GM12872 (cell line): ENCODE data around the gene ATPAF2.

Experiments
- CTCF ChIP-seq: IDR thresholded peaks from 3 replicates; pipeline ENCODE4 v1.5.1; 2011; ENCODE audit warnings: low read depth, mild to moderate bottlenecking, low read length, moderate library complexity; ENCODE audit not compliant: insufficient read depth

ATPAF2 gene

DNA sequence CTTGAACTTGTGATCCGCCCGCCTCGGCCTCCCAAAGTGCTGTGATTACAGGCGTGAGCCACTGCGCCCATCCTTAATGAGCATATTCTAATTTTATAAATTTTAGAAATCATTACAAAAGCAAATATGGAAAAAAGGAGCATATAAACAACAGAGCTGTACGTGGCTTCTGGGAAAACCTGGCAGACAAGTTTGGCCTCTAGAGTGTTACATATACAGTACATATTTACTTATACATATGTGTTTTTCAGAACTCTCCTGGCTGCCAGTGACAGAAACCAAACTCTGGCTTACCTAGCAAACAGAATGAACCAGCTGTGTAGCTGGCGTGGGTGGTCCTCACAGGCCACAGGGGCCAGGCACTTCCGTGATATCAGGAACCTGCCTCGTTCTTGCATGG, 56.2 kb downstream of the ATPAF2 start:
- no peak for TF ChIP-seq CTCF

DNA sequence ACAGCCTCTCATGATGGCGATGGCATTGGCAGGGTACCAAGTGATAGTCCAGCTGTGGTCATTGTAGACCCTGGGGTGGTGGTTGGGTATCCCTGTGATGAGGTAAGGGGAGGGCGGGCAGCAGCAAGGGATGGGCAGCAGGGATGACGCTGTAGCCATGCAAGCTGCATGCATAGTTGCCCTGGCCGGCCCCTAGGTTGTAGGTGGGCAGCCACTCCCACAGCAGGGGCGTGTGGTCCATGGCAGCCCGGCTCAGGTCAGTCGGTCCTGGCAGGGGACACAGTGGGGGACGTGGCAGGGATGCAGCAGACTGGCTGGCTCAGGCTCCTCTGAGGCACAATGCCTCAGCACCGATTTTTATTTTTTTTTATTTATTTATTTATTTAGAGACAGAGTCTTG, 57.6 kb downstream of the ATPAF2 start:
- TF ChIP-seq CTCF = no peak

GRCh38 chr17:17979778-17980177, 59.2 kb downstream of the ATPAF2 start:
- TF ChIP-seq CTCF = no peak

DNA sequence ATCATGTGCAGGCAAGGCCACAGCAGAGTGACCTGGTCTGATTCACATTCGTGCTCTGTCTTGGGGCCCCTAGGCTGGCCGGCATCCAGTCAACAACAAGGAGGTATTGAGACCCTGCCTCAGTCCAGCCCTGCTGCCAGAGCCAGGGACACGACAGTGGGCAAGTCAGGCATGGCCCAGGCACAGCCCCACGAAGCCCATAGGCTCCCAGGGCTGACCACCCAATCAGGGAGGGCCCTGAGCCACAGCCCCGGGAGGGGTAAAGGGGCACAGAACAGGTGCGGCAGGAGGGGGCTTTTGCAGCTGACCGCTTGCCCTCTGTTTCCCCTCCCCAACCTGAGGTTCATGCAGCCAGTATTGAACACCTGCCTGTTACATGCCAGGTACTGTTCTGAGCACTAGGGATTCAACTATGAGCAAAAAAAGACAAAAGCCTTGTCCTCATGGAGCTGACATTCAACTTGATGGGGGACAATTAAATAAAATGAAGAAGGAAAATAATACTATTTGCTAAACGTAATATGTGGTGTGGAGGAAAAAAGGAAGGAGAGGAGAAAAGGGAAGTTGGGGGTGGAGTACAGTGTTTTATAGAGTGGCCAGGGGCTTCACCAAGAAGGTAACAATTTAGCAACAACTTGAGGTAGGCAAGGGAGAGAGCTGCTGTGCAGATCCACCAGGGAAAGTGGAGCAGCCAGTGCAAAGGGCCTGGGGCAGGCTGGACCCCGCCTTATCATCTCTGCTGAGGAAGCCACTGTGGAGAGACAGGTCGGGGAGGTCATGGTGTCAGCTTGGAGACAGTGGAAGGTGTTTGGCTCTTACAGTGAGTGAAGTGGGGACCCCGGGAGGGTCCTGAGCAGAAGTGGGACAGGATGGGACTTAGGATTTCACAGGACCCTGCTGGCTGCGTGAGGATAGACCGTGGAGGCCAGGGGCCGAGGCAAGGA, 60.2 kb downstream of the ATPAF2 start:
- no peak for TF ChIP-seq CTCF

- TF ChIP-seq CTCF = no peak
Measured at GRCh38 chr17:17976931-17977570, 61.9 kb downstream of the ATPAF2 start.

- TF ChIP-seq CTCF = no peak
Measured at GRCh38 chr17:17975436-17975835, 63.5 kb downstream of the ATPAF2 start.

DNA sequence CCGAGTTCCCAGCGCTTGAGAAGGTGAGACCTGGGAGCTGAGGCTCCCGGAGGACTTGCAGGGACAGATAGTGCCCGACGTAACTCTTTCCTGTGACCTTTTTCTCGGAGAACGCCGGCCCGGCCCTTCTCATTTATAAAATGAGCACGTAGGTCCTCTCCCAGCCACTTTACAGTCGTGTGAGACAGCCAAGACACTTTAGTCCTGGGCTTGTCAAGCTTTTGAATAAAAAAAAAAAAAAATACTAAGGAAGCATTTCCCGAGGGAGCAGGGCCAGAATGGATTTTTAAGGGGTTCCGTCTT, 66.1 kb downstream of the ATPAF2 start:
- no peak for TF ChIP-seq CTCF
